Activated CD4-positive, alpha-beta T cell treated with anti-CD3 and anti-CD28 coated beads, Interleukin-10, Interleukin-2, amounts not matched to agents 100 ng/mL and 50 ng/mL, durations not matched to agents 16 hours and 8 hours (primary cell): ENCODE data around the gene GFRA1.
"Not testable (repeated sequence)": the region's sequence is repeated elsewhere in the genome, so short reads cannot be mapped to it uniquely, and the experiment has no call there.

Experiments used
- DNase-seq: peaks from one replicate; pipeline ENCODE4 v3.0.0-alpha.2; 2020

Gene GFRA1

GRCh38 chr10:116055252-116055916 is 217.6 kb downstream of the GFRA1 start:
- DNase-seq = no peak

- DNase-seq = no peak
These were observed 219.1 kb downstream of the GFRA1 start for GRCh38 chr10:116053910-116054309.

- DNase-seq = not testable (repeated sequence)
These were observed 219.8 kb downstream of the GFRA1 start for GRCh38 chr10:116053009-116053730.

- not testable (repeated sequence) for DNase-seq
These were observed 220.5 kb downstream of the GFRA1 start for GRCh38 chr10:116052522-116052921.

GRCh38 chr10:116049974-116050304 is 223.1 kb downstream of the GFRA1 start:
- DNase-seq = no peak

- no peak for DNase-seq
These were observed 223.6 kb downstream of the GFRA1 start for GRCh38 chr10:116049158-116049973.

GRCh38 chr10:116045366-116046356 is 227.3 kb downstream of the GFRA1 start:
- DNase-seq = no peak

GRCh38 chr10:116044801-116045248 is 228.2 kb downstream of the GFRA1 start:
- DNase-seq = no peak

- DNase-seq = no peak
These were observed 229.1 kb downstream of the GFRA1 start for GRCh38 chr10:116043861-116044260.

GRCh38 chr10:116043304-116043703 is 229.7 kb downstream of the GFRA1 start:
- DNase-seq = no peak

GRCh38 chr10:116041948-116042347 is 231.1 kb downstream of the GFRA1 start:
- no peak for DNase-seq

GRCh38 chr10:116039612-116040011 is 233.4 kb downstream of the GFRA1 start:
- no peak for DNase-seq

- no peak for DNase-seq
These were observed 234.7 kb downstream of the GFRA1 start for GRCh38 chr10:116038259-116038658.

GRCh38 chr10:116035406-116035805 is 237.6 kb downstream of the GFRA1 start:
- DNase-seq = not testable (repeated sequence)

GRCh38 chr10:116030576-116030975 is 242.4 kb downstream of the GFRA1 start:
- DNase-seq = no peak

GRCh38 chr10:116029826-116030225 is 243.2 kb downstream of the GFRA1 start:
- no peak for DNase-seq

- DNase-seq = no peak
These were observed 245.7 kb downstream of the GFRA1 start for GRCh38 chr10:116027355-116027754.

GRCh38 chr10:116026725-116027124 is 246.3 kb downstream of the GFRA1 start:
- no peak for DNase-seq

GRCh38 chr10:116026315-116026714 is 246.7 kb downstream of the GFRA1 start:
- DNase-seq = no peak

- no peak for DNase-seq
These were observed 248.6 kb downstream of the GFRA1 start for GRCh38 chr10:116024271-116024878.

- DNase-seq = no peak
These were observed 255.6 kb downstream of the GFRA1 start for GRCh38 chr10:116017405-116017804.
